Measurements from ENCODE around the gene ZNF524. TPM values are rescaled to one million over a fixed set of nuclear protein-coding genes. Genes with fewer than 3 reads are reported as not detected.

ZNF524 gene
- polyA plus RNA-seq, 2 donors, result 24.6 to 30.5 TPM

GRCh38 chr19:55642153-55643002, 42.3 kb downstream of the ZNF524 start:
- Histone ChIP-seq H3K27ac (ENCODE audit: low read depth in 2 of 2, low read length in 1 of 2) (peak overlapping the region; percentile 86 to 88), H3K27me3 (ENCODE audit: control insufficient read depth in 1 of 2, insufficient read depth in 2 of 2, low read length in 2 of 2) (no peaks in the 10 kb centered on the region), H3K9me3 (ENCODE audit: control insufficient read depth in 2 of 2, insufficient read depth in 1 of 2, low read depth in 1 of 2, low read length in 1 of 2) (no peaks in the 10 kb centered on the region), H3K4me3 (ENCODE audit: low read depth in 1 of 2, low read length in 2 of 2) (peak overlapping the region; percentile 62 to 96), H3K36me3 (ENCODE audit: control insufficient read depth in 2 of 2, insufficient read depth in 2 of 2, low read length in 1 of 2) (peaks cover 0 to 11% of the 10 kb centered on the region in 2 donors), H3K4me1 (ENCODE audit: control insufficient read depth in 2 of 2, insufficient read depth in 2 of 2, low read length in 1 of 2) (peaks cover 7 to 15% of the 10 kb centered on the region in 2 donors)
- 1 to 3% methylated on average over 65 of the region's 65 CpGs for WGBS, 2 donors

- H3K36me3 ChIP-seq (ENCODE audit: control insufficient read depth in 2 of 2, insufficient read depth in 2 of 2, low read length in 1 of 2), result peaks cover 0 to 11% of the 10 kb centered on the region in 2 donors
- no peaks in the 10 kb centered on the region for H3K27me3 ChIP-seq (ENCODE audit: control insufficient read depth in 1 of 2, insufficient read depth in 2 of 2, low read length in 2 of 2)
- peak within 1 kb of the TSS; percentile 86 to 88 for H3K27ac ChIP-seq (ENCODE audit: low read depth in 2 of 2, low read length in 1 of 2)
- H3K4me3 ChIP-seq (ENCODE audit: low read depth in 1 of 2, low read length in 2 of 2), result peak within 1 kb of the TSS; percentile 62 to 96
- 2% methylated on average over 55 to 56 of the region's 56 CpGs for WGBS, 2 donors
- no peaks in the 10 kb centered on the region for H3K9me3 ChIP-seq (ENCODE audit: control insufficient read depth in 2 of 2, insufficient read depth in 1 of 2, low read depth in 1 of 2, low read length in 1 of 2)
- peaks cover 7 to 19% of the 10 kb centered on the region in 2 donors for H3K4me1 ChIP-seq (ENCODE audit: control insufficient read depth in 2 of 2, insufficient read depth in 2 of 2, low read length in 1 of 2)
Observed at GRCh38 chr19:55643003-55643886, 43.2 kb downstream of the ZNF524 start, which contains the start of gene ZNF581. Gene ZNF581, plus strand, starts transcription at chr19:55643649. Its CDS starts 923 bp downstream, at chr19:55644572.

- peaks cover 7 to 25% of the 10 kb centered on the region in 2 donors for H3K4me1 ChIP-seq (ENCODE audit: control insufficient read depth in 2 of 2, insufficient read depth in 2 of 2, low read length in 1 of 2)
- H3K36me3 ChIP-seq (ENCODE audit: control insufficient read depth in 2 of 2, insufficient read depth in 2 of 2, low read length in 1 of 2), result peaks cover 0 to 11% of the 10 kb centered on the region in 2 donors
- H3K4me3 ChIP-seq (ENCODE audit: low read depth in 1 of 2, low read length in 2 of 2), result peak overlapping the region; percentile 62 to 96
- H3K27me3 ChIP-seq (ENCODE audit: control insufficient read depth in 1 of 2, insufficient read depth in 2 of 2, low read length in 2 of 2), result no peaks in the 10 kb centered on the region
- no peaks in the 10 kb centered on the region for H3K9me3 ChIP-seq (ENCODE audit: control insufficient read depth in 2 of 2, insufficient read depth in 1 of 2, low read depth in 1 of 2, low read length in 1 of 2)
- peak overlapping the region; percentile 72 to 88 for H3K27ac ChIP-seq (ENCODE audit: low read depth in 2 of 2, low read length in 1 of 2)
- WGBS, 2 donors, result 0 to 1% methylated on average over 13 to 15 of the region's 15 CpGs
Observed at GRCh38 chr19:55643887-55644176, 43.7 kb downstream of the ZNF524 start.

DNA sequence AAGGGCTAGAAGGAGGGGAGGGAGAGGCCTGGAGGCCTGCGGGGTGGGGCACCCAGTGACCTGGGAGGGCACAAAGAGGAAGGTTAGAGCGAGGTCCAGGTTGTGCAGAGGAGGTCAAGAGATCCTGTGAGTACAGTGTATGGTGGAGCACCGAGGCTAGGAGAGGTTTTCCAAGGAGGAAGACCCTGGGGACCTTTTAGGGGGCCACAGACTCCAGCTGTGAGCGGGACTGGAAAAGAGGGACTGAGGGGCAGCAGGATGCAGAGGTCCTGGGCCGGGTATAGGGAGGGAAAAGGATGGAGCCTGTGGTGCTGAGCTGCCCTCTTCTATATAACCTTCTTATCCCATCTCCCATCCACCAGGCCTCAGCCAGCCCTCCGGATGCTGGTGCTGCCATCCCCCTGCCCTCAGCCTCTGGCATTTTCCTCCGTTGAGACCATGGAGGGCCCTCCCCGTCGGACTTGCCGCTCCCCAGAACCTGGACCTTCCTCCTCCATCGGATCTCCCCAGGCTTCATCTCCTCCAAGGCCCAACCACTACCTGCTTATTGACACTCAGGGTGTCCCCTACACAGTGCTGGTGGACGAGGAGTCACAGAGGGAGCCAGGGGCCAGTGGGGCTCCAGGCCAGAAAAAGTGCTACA, 44.2 kb downstream of the ZNF524 start:
- Histone ChIP-seq H3K36me3 (ENCODE audit: control insufficient read depth in 2 of 2, insufficient read depth in 2 of 2, low read length in 1 of 2) (peaks cover 0 to 11% of the 10 kb centered on the region in 2 donors), H3K27me3 (ENCODE audit: control insufficient read depth in 1 of 2, insufficient read depth in 2 of 2, low read length in 2 of 2) (no peaks in the 10 kb centered on the region), H3K4me1 (ENCODE audit: control insufficient read depth in 2 of 2, insufficient read depth in 2 of 2, low read length in 1 of 2) (peaks cover 9 to 29% of the 10 kb centered on the region in 2 donors), H3K4me3 (ENCODE audit: low read depth in 1 of 2, low read length in 2 of 2) (peak overlapping the region; percentile 62 to 96), H3K9me3 (ENCODE audit: control insufficient read depth in 2 of 2, insufficient read depth in 1 of 2, low read depth in 1 of 2, low read length in 1 of 2) (no peaks in the 10 kb centered on the region), H3K27ac (ENCODE audit: low read depth in 2 of 2, low read length in 1 of 2) (peak overlapping the region; percentile 35 to 72)
- WGBS, 2 donors, result 39 to 45% methylated on average over 12 of the region's 12 CpGs

DNA sequence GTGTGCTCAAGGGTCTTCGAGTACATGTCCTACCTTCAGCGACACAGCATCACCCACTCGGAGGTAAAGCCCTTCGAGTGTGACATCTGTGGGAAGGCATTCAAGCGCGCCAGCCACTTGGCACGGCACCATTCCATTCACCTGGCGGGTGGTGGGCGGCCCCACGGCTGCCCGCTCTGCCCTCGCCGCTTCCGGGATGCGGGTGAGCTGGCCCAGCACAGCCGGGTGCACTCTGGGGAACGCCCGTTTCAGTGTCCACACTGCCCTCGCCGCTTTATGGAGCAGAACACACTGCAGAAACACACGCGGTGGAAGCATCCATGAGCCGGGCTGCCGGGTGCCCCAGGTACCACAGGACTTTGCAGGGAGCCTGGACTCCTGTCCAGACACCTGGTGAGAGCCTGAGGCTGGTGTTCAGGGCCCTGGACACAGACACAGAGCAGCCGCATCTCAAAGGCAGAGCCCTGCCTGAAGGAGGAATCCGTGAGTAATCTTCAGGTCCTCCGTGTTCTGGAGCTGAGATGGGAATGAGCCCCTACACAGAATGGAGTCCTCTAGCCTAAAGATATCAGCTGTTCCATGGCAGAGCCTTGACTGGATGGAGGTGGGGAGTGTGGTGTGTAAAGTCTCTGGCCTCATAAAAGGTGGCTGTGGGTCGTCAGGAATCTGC, 44.9 kb downstream of the ZNF524 start:
- WGBS, 2 donors, result 74 to 82% methylated on average over 28 of the region's 28 CpGs

DNA sequence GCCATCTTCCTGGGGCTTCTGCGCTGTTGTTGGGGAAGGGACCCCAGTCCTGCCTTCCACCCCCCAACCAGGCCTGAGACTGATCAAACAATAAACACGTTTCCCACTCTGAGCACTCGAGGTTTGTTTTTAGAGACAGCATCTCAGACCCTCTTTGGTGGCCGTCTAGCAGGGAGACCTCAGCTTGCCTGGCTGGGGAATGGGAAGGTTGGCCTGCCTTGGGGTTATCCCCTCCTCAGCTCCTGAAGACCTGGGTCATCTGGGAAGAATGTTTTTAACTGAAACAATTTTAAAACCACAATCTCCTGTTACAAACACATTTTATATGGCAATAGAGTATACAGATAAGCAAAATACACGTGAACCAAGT, 45.4 kb downstream of the ZNF524 start:
- no peaks in the 10 kb centered on the region for H3K9me3 ChIP-seq (ENCODE audit: control insufficient read depth in 2 of 2, insufficient read depth in 1 of 2, low read depth in 1 of 2, low read length in 1 of 2)
- H3K4me1 ChIP-seq (ENCODE audit: control insufficient read depth in 2 of 2, insufficient read depth in 2 of 2, low read length in 1 of 2), result peaks cover 9 to 28% of the 10 kb centered on the region in 2 donors
- no peaks in the 10 kb centered on the region for H3K27me3 ChIP-seq (ENCODE audit: control insufficient read depth in 1 of 2, insufficient read depth in 2 of 2, low read length in 2 of 2)
- H3K4me3 ChIP-seq (ENCODE audit: low read depth in 1 of 2, low read length in 2 of 2), result no peak overlapping the region
- no peak overlapping the region for H3K27ac ChIP-seq (ENCODE audit: low read depth in 2 of 2, low read length in 1 of 2)
- peaks cover 0 to 11% of the 10 kb centered on the region in 2 donors for H3K36me3 ChIP-seq (ENCODE audit: control insufficient read depth in 2 of 2, insufficient read depth in 2 of 2, low read length in 1 of 2)
- 61 to 65% methylated on average over 5 of the region's 5 CpGs for WGBS, 2 donors

More for the DNA sequence above, 44.9 kb downstream of the ZNF524 start:
- Histone ChIP-seq H3K36me3 (ENCODE audit: control insufficient read depth in 2 of 2, insufficient read depth in 2 of 2, low read length in 1 of 2) (peaks cover 0 to 11% of the 10 kb centered on the region in 2 donors), H3K4me1 (ENCODE audit: control insufficient read depth in 2 of 2, insufficient read depth in 2 of 2, low read length in 1 of 2) (peaks cover 9 to 30% of the 10 kb centered on the region in 2 donors), H3K27ac (ENCODE audit: low read depth in 2 of 2, low read length in 1 of 2) (no peak overlapping the region), H3K4me3 (ENCODE audit: low read depth in 1 of 2, low read length in 2 of 2) (peak overlapping the region in 1 of 2 donors; percentile 96), H3K9me3 (ENCODE audit: control insufficient read depth in 2 of 2, insufficient read depth in 1 of 2, low read depth in 1 of 2, low read length in 1 of 2) (no peaks in the 10 kb centered on the region), H3K27me3 (ENCODE audit: control insufficient read depth in 1 of 2, insufficient read depth in 2 of 2, low read length in 2 of 2) (no peaks in the 10 kb centered on the region)

GRCh38 chr19:55646889-55647731, 47.0 kb downstream of the ZNF524 start:
- Histone ChIP-seq H3K4me1 (ENCODE audit: control insufficient read depth in 2 of 2, insufficient read depth in 2 of 2, low read length in 1 of 2) (peaks cover 9 to 26% of the 10 kb centered on the region in 2 donors), H3K27me3 (ENCODE audit: control insufficient read depth in 1 of 2, insufficient read depth in 2 of 2, low read length in 2 of 2) (no peaks in the 10 kb centered on the region), H3K4me3 (ENCODE audit: low read depth in 1 of 2, low read length in 2 of 2) (peak overlapping the region; percentile 64 to 71), H3K9me3 (ENCODE audit: control insufficient read depth in 2 of 2, insufficient read depth in 1 of 2, low read depth in 1 of 2, low read length in 1 of 2) (no peaks in the 10 kb centered on the region), H3K36me3 (ENCODE audit: control insufficient read depth in 2 of 2, insufficient read depth in 2 of 2, low read length in 1 of 2) (peaks cover 0 to 11% of the 10 kb centered on the region in 2 donors), H3K27ac (ENCODE audit: low read depth in 2 of 2, low read length in 1 of 2) (peak overlapping the region; percentile 75 to 79)
- WGBS, 2 donors, result 41 to 42% methylated on average over 14 of the region's 14 CpGs

DNA sequence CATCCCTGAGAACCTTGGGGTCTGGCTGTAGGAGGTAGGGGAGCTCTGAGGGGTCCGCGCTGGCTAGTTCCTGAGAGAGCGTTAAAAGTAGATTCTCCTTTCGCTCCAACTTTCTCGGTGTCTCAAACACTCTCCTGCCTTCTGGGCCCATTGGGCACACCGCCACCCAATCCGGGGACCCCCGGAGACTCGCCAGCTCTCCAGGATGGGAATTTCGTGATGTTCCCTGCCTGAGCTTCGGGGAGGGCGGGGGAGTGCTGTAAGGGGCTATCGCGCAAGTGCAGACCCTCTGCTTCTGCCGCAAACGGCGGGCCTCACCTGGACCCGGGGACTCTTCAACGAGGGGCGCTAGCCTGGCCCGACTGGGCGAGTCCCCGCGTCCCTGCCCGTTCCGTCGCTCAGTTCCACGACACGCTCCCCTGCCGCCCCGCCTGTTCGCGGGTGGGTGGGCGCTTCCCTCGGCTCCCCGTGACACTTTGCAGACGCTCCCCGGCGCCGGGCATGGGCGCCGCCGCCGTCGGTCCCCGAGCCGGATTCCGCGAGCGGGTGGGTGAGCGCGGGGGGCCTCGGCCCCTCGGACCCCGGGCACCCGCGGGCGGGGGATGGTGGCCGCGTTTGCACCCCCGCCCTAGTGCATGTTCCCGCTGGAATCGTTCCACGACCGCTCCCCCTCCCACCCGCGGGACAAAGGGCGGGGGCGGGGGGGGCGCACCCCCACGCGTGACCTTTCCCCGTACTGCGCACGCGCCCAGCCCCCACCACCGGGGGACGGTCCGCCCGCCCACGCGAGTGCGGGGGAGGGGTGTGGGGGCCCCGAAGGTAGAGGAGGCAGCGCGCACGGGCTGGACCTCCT, 47.9 kb downstream of the ZNF524 start, which contains the start of gene CCDC106:
CCDC106 (plus strand) TSS at position 481 of the 853 bp plus-strand sequence. CDS start 835 bp downstream, outside the sequence.
- Histone ChIP-seq H3K4me1 (ENCODE audit: control insufficient read depth in 2 of 2, insufficient read depth in 2 of 2, low read length in 1 of 2) (peaks cover 2 to 25% of the 10 kb centered on the region in 2 donors), H3K9me3 (ENCODE audit: control insufficient read depth in 2 of 2, insufficient read depth in 1 of 2, low read depth in 1 of 2, low read length in 1 of 2) (no peaks in the 10 kb centered on the region), H3K4me3 (ENCODE audit: low read depth in 1 of 2, low read length in 2 of 2) (peak within 1 kb of the TSS; percentile 64 to 71), H3K27ac (ENCODE audit: low read depth in 2 of 2, low read length in 1 of 2) (peak within 1 kb of the TSS; percentile 75 to 79), H3K27me3 (ENCODE audit: control insufficient read depth in 1 of 2, insufficient read depth in 2 of 2, low read length in 2 of 2) (no peaks in the 10 kb centered on the region), H3K36me3 (ENCODE audit: control insufficient read depth in 2 of 2, insufficient read depth in 2 of 2, low read length in 1 of 2) (peaks cover 0 to 11% of the 10 kb centered on the region in 2 donors)
- WGBS, 2 donors, result 1 to 2% methylated on average over 61 to 87 of the region's 87 CpGs

Data from esophagus (tissue), 2 donors.